Mammary epithelial cell (primary cell): ENCODE measurements around the gene UCHL3.

ENCODE experiments used
- EZH2 ChIP-seq: IDR thresholded peaks from 2 replicates; pipeline ENCODE4 v1.6.1; 2012; ENCODE audit warnings: low read length, inconsistent platforms, borderline replicate concordance
- TF ChIP-seq, protein P1 (sequence below), 2 donors: IDR thresholded peaks in 1 of 2; conservative IDR thresholded peaks in 1 of 2; 2 replicates each; pipeline ENCODE4 v1.5.1; 2011 to 2012; ENCODE audit warnings: inconsistent platforms in 2 of 2, low read length in 2 of 2, mild to moderate bottlenecking in 2 of 2, control low read depth in 1 of 2, low read depth in 1 of 2; ENCODE audit not compliant: insufficient read depth in 1 of 2; ENCODE audit errors: extremely low read depth in 1 of 2

GRCh38 chr13:75612354-75612753 lies 62.8 kb downstream of the UCHL3 start:
- TF ChIP-seq, protein P1, sequence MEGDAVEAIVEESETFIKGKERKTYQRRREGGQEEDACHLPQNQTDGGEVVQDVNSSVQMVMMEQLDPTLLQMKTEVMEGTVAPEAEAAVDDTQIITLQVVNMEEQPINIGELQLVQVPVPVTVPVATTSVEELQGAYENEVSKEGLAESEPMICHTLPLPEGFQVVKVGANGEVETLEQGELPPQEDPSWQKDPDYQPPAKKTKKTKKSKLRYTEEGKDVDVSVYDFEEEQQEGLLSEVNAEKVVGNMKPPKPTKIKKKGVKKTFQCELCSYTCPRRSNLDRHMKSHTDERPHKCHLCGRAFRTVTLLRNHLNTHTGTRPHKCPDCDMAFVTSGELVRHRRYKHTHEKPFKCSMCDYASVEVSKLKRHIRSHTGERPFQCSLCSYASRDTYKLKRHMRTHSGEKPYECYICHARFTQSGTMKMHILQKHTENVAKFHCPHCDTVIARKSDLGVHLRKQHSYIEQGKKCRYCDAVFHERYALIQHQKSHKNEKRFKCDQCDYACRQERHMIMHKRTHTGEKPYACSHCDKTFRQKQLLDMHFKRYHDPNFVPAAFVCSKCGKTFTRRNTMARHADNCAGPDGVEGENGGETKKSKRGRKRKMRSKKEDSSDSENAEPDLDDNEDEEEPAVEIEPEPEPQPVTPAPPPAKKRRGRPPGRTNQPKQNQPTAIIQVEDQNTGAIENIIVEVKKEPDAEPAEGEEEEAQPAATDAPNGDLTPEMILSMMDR (conservative IDR thresholded peaks at IDR 0.05 in 1 of 2, IDR thresholded peaks at IDR 0.05 in 1 of 2; ENCODE audit: extremely low read depth in 1 of 2, insufficient read depth in 1 of 2, low read depth in 1 of 2, low read length in 2 of 2), result no peak
- no peak for TF ChIP-seq EZH2
